HepG2 (cell line): Measurements from ENCODE around the gene GNB3. TPM values are rescaled to one million over a fixed set of nuclear protein-coding genes. Genes with fewer than 3 reads are reported as not detected.

Experiments used
- ATAD3A ChIP-seq: sonication (generic); formaldehyde crosslinking; IDR thresholded peaks from 2 replicates; pipeline ENCODE4 v1.4.0; 2020; ENCODE audit warnings: missing genetic modification reagents
- ATF1 ChIP-seq: IDR thresholded peaks from 2 replicates; pipeline ENCODE4 v1.6.1; 2016; ENCODE audit warnings: mild to moderate bottlenecking, control low read depth
- ATF4 ChIP-seq, 2 experiments: fragments of 450-650 bp in 1 of 2; sonication (generic) in 1 of 2; formaldehyde crosslinking; IDR thresholded peaks; 2 replicates each; pipeline versions ENCODE4 v1.5.0 to v1.8.0; 2020 to 2022; ENCODE audit warnings: mild to moderate bottlenecking in 1 of 2, missing genetic modification reagents in 1 of 2
- CREB1 ChIP-seq, 2 experiments: fragments of 450-650 bp in 1 of 2; IDR thresholded peaks; 2 replicates each; pipeline ENCODE4 v1.6.1; 2016 to 2017; ENCODE audit warnings: control low read depth in 1 of 2, mild to moderate bottlenecking in 1 of 2, missing compliant biosample characterization in 1 of 2, missing genetic modification characterization in 1 of 2
- DBP ChIP-seq: sonication (generic); formaldehyde crosslinking; IDR thresholded peaks from 2 replicates; pipeline ENCODE4 v1.4.0; 2020; ENCODE audit warnings: missing genetic modification reagents; ENCODE audit errors: not compliant biosample characterization
- HDAC2 ChIP-seq: sonication (generic); formaldehyde crosslinking; IDR thresholded peaks from 2 replicates; pipeline ENCODE4 v1.4.0; 2020; ENCODE audit warnings: missing genetic modification reagents
- IRF2 ChIP-seq: IDR thresholded peaks from 2 replicates; pipeline ENCODE4 v1.6.1; 2018; ENCODE audit warnings: missing genetic modification reagents, missing compliant biosample characterization
- MIER2 ChIP-seq: IDR thresholded peaks from 2 replicates; pipeline ENCODE4 v1.6.1; 2016; ENCODE audit warnings: missing biosample characterization, missing genetic modification reagents
- MTF1 ChIP-seq: sonication (generic); formaldehyde crosslinking; IDR thresholded peaks from 2 replicates; pipeline ENCODE4 v1.5.0; 2020; ENCODE audit warnings: missing genetic modification reagents
- MXD4 ChIP-seq: IDR thresholded peaks from 2 replicates; pipeline ENCODE4 v1.6.1; 2016; ENCODE audit warnings: mild to moderate bottlenecking, missing biosample characterization, missing genetic modification reagents
- MXI1 ChIP-seq: IDR thresholded peaks from 3 replicates; pipeline ENCODE4 v1.6.1; 2012; ENCODE audit warnings: low read depth, low read length, inconsistent platforms, borderline replicate concordance
- MZF1 ChIP-seq: sonication (generic); formaldehyde crosslinking; IDR thresholded peaks from 2 replicates; pipeline ENCODE4 v1.8.1; 2023; ENCODE audit warnings: mild to moderate bottlenecking, missing genetic modification reagents, borderline replicate concordance
- PBX2 ChIP-seq: IDR thresholded peaks from 2 replicates; pipeline ENCODE4 v1.6.1; 2016; ENCODE audit warnings: control low read depth
- POLR2AphosphoS2 ChIP-seq: IDR thresholded peaks from 2 replicates; pipeline ENCODE4 v1.6.1; 2011; ENCODE audit warnings: low read depth, low read length, improper control_type of control experiment
- RXRB ChIP-seq: IDR thresholded peaks from 2 replicates; pipeline ENCODE4 v1.6.1; 2016; ENCODE audit warnings: borderline replicate concordance, missing genetic modification reagents, missing compliant biosample characterization
- SATB2 ChIP-seq: sonication (generic); formaldehyde crosslinking; IDR thresholded peaks from 2 replicates; pipeline ENCODE4 v1.5.0; 2020; ENCODE audit warnings: missing genetic modification reagents
- SP2 ChIP-seq: sonication (generic); formaldehyde crosslinking; IDR thresholded peaks from 2 replicates; pipeline ENCODE4 v1.5.1; 2020; ENCODE audit warnings: mild to moderate bottlenecking, missing genetic modification reagents
- YY1 ChIP-seq: IDR thresholded peaks from 2 replicates; pipeline ENCODE4 v1.6.1; 2011; ENCODE audit warnings: low read length, low read depth, moderate library complexity, mild to moderate bottlenecking; ENCODE audit not compliant: insufficient read depth, insufficient replicate concordance
- ZNF121 ChIP-seq: sonication (generic); formaldehyde crosslinking; IDR thresholded peaks from 2 replicates; pipeline ENCODE4 v1.5.0; 2020; ENCODE audit warnings: mild to moderate bottlenecking, missing genetic modification reagents
- ZNF263 ChIP-seq: sonication (generic); formaldehyde crosslinking; IDR thresholded peaks from 2 replicates; pipeline ENCODE4 v1.4.0; 2020; ENCODE audit warnings: missing genetic modification reagents
- ZNF329 ChIP-seq: sonication (generic); formaldehyde crosslinking; IDR thresholded peaks from 2 replicates; pipeline ENCODE4 v1.9.0; 2021; ENCODE audit warnings: low read depth, mild to moderate bottlenecking, missing genetic modification reagents
- ZNF446 ChIP-seq: sonication (generic); formaldehyde crosslinking; IDR thresholded peaks from 2 replicates; pipeline ENCODE4 v1.5.0; 2020; ENCODE audit warnings: mild to moderate bottlenecking, missing genetic modification reagents
- ZNF557 ChIP-seq: sonication (generic); formaldehyde crosslinking; IDR thresholded peaks from 2 replicates; pipeline ENCODE4 v1.4.0; 2020; ENCODE audit warnings: missing genetic modification reagents
- ZNF672 ChIP-seq: sonication (generic); formaldehyde crosslinking; IDR thresholded peaks from 2 replicates; pipeline ENCODE4 v1.8.1; 2022; ENCODE audit warnings: missing genetic modification reagents
- ZNF75D ChIP-seq: sonication (generic); formaldehyde crosslinking; IDR thresholded peaks from 2 replicates; pipeline ENCODE4 v1.8.1; 2023; ENCODE audit warnings: missing genetic modification reagents, mild to moderate bottlenecking, borderline replicate concordance
- ZNF773 ChIP-seq: sonication (generic); formaldehyde crosslinking; IDR thresholded peaks from 2 replicates; pipeline ENCODE4 v1.4.0; 2020; ENCODE audit warnings: missing genetic modification reagents, borderline replicate concordance
- ZNF883 ChIP-seq: sonication (generic); formaldehyde crosslinking; IDR thresholded peaks from 2 replicates; pipeline ENCODE4 v1.5.1; 2020; ENCODE audit warnings: mild to moderate bottlenecking, missing genetic modification reagents; ENCODE audit errors: not compliant biosample characterization
- polyA plus RNA-seq, 8 experiments: library from polyadenylated mRNA; depleted of rRNA in 3 of 8; stranded (reverse) in 7 of 8; unstranded in 1 of 8; fragments of >200 nt; fragmentation: Illumina TruSeq in 4 of 8; extraction: Trizol in 4 of 8; gene quantifications; 2 replicates each; pipeline versions ENCODE4 v1.2.1 to v1.2.3, GENCODE V29; 2011 to 2016; ENCODE audit warnings: low read depth in 4 of 8, missing spikeins in 1 of 8, mixed read lengths in 1 of 8; ENCODE audit not compliant: insufficient read depth in 1 of 8
- total RNA-seq, 5 experiments: library from RNA; depleted of rRNA; stranded (reverse); fragments of >200 nt; fragmentation: Illumina TruSeq; extraction: Trizol; gene quantifications; 2 replicates each; pipeline ENCODE4 v1.2.3, GENCODE V29; 2016; ENCODE audit warnings: low read depth in 1 of 5

GNB3 gene
- total and polyA plus RNA-seq, 2 of the 13 experiments (the other 11 are each of a cell fraction or from before 2014, with no cell fraction given) = 1.3 to 3.6 TPM

DNA sequence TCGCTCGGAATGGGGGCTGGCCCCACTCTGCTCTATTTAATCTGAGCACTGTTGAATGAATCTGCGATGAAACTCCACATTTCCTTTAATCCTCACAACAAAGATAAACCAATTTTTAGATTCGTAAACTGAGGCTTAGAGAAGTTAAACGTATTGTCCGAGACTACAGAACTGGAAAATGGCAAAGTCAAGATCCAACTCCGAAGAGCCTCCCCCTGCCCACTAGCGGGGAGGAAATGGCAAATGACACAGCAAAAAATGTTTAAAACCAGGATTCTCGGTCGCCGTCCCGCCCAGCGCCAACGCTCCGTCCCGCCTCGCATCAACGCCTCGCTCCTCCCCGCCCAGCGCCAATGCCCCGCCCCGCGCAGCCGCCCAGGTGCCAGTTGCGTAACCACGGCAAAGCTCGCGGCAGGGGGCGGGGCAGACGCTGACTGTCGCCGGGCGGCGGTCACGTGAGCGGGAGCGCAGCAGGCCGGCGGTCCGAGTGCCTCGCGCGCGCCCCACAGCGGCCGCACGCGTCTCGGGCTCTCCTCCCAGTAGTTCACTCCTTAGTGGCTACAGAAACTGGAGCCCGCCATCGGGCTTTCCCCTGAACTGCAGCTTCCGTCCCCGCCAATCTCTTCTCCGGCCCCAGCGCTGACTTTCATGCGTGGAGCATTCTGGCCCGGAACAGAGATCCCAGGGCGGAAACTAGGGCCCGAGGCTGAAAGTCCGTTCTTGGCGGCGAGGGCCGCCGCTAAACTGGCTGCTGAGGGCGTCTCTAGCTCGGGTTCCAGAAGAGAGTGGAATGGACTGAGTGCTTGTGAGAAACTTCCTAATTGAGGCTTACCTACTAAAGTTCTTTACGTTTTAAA, 50.3 kb downstream of the GNB3 start (continued):
- TF ChIP-seq DBP (CRISPR knock-in tag) = no peak
- peak; percentile 58; the same call in 1 of the 2 replicates for TF ChIP-seq CREB1 (IDR thresholded peaks at IDR 0.05)
- 0 out of 2 replicates have a peak, but pooled peaks have one; percentile 21 for TF ChIP-seq CREB1 (CRISPR knock-in tag; IDR thresholded peaks at IDR 0.05)
- no peak for TF ChIP-seq POLR2AphosphoS2
- TF ChIP-seq ATF1 (CRISPR knock-in tag) = no peak
- TF ChIP-seq SP2 = peak; percentile 48; the same call in 1 of the 2 replicates
- peak; percentile 85 for TF ChIP-seq HDAC2 (CRISPR knock-in tag)
- TF ChIP-seq ZNF773 (CRISPR knock-in tag) = peak; percentile 65; the same call in 1 of the 2 replicates
- peak; percentile 87; the same call in 1 of the 3 replicates for TF ChIP-seq MXI1
- peak; percentile 57; the same call in 1 of the 2 replicates for TF ChIP-seq RXRB (CRISPR knock-in tag)
- TF ChIP-seq MXD4 = peak; percentile 84; the same call in 1 of the 2 replicates
- TF ChIP-seq MTF1 = no peak
- TF ChIP-seq ZNF672 (CRISPR knock-in tag) = no peak
- no peak for TF ChIP-seq ZNF121 (CRISPR knock-in tag)
- TF ChIP-seq ATF4 (CRISPR knock-in tag; IDR thresholded peaks at IDR 0.05) = peak in 1 of 2 experiments; percentile 80; a peak in 2 of 4 replicates
- TF ChIP-seq ZNF557 (CRISPR knock-in tag) = peak; percentile 60; the same call in 1 of the 2 replicates
- peak; percentile 65; the same call in 1 of the 2 replicates for TF ChIP-seq ZNF329 (CRISPR knock-in tag)
- TF ChIP-seq SATB2 (CRISPR knock-in tag) = 0 out of 2 replicates have a peak, but pooled peaks have one; percentile 56
- no peak for TF ChIP-seq ZNF446
- TF ChIP-seq ZNF75D = no peak
- TF ChIP-seq ATAD3A (CRISPR knock-in tag) = no peak
- TF ChIP-seq IRF2 (CRISPR knock-in tag) = peak; percentile 83; the same call in 1 of the 2 replicates
- no peak for TF ChIP-seq ZNF263 (CRISPR knock-in tag)
- 0 out of 2 replicates have a peak, but pooled peaks have one; percentile 7 for TF ChIP-seq MIER2
- peak; percentile 81 for TF ChIP-seq YY1
- peak; percentile 50 for TF ChIP-seq ZNF883 (CRISPR knock-in tag)
- TF ChIP-seq PBX2 = no peak
- no peak for TF ChIP-seq MZF1 (CRISPR knock-in tag)
